GM23338 (cell line): ENCODE results near the gene STX5. TPM values are rescaled to one million over a fixed set of nuclear protein-coding genes. Genes with fewer than 3 reads are reported as not detected.

Source experiments
- ATAC-seq: fragments of 200-7000 bp; cut with Tn5 transposase; 3 replicates; pipeline ENCODE4 v1.9.1; 2020
- DNase-seq: peaks from one replicate; pipeline ENCODE4 v3.0.0-alpha.2; 2015; ENCODE audit warnings: low spot score
- H2AFZ ChIP-seq: fragments of 200-600 bp; sonication (generic); 2 replicates; pipeline ENCODE4 v1.8.0; 2016; ENCODE audit warnings: antibody characterized with exemption, mild to moderate bottlenecking, moderate library complexity
- H3F3A ChIP-seq: fragments of 200-600 bp; sonication (generic); replicated peaks from 2 replicates; pipeline ENCODE4 v1.8.0; 2017; ENCODE audit warnings: antibody characterized with exemption, mixed run types, low read depth
- H3K27ac ChIP-seq: fragments of 200-600 bp; sonication (generic); 2 replicates; pipeline ENCODE4 v1.6.1; 2016; ENCODE audit warnings: low read depth
- H3K27me3 ChIP-seq: fragments of 200-600 bp; sonication (generic); 2 replicates; pipeline ENCODE4 v1.8.0; 2016; ENCODE audit warnings: mild to moderate bottlenecking, mixed run types, moderate library complexity; ENCODE audit not compliant: insufficient read depth
- H3K36me3 ChIP-seq: fragments of 200-600 bp; sonication (generic); 2 replicates; pipeline ENCODE4 v1.8.0; 2016; ENCODE audit warnings: mild to moderate bottlenecking; ENCODE audit not compliant: insufficient read depth
- H3K4me1 ChIP-seq: fragments of 200-600 bp; sonication (generic); 2 replicates; pipeline ENCODE4 v1.8.0; 2016; ENCODE audit warnings: mild to moderate bottlenecking, moderate library complexity; ENCODE audit not compliant: insufficient read depth
- H3K4me2 ChIP-seq: fragments of 200-600 bp; sonication (generic); 2 replicates; pipeline ENCODE4 v1.7.1; 2017; ENCODE audit warnings: mixed run types
- H3K4me3 ChIP-seq: fragments of 200-600 bp; sonication (generic); 2 replicates; pipeline ENCODE4 v1.6.1; 2016; ENCODE audit warnings: mixed run types
- H3K79me2 ChIP-seq: fragments of 200-600 bp; sonication (generic); replicated peaks from 2 replicates; pipeline ENCODE4 v1.8.0; 2017; ENCODE audit warnings: mild to moderate bottlenecking; ENCODE audit not compliant: insufficient read depth
- H3K9me2 ChIP-seq: fragments of 200-600 bp; sonication (generic); 2 replicates; pipeline ENCODE4 v1.8.0; 2017; ENCODE audit not compliant: insufficient read depth
- H4K20me1 ChIP-seq: fragments of 200-600 bp; sonication (generic); replicated peaks from 2 replicates; pipeline ENCODE4 v1.8.0; 2017; ENCODE audit warnings: mild to moderate bottlenecking; ENCODE audit not compliant: insufficient read depth
- H3K27ac Mint-ChIP-seq: 2 replicates; pipeline ENCODE4 v1.8.0; 2020; ENCODE audit warnings: inconsistent platforms, mild to moderate bottlenecking, moderate library complexity, mixed read lengths
- H3K27me3 Mint-ChIP-seq: 3 replicates; pipeline ENCODE4 v1.8.0; 2022; ENCODE audit warnings: low read depth, mild to moderate bottlenecking, moderate library complexity, mixed read lengths, inconsistent platforms; ENCODE audit not compliant: insufficient read depth, poor library complexity
- H3K36me3 Mint-ChIP-seq: 3 replicates; pipeline ENCODE4 v1.8.0; 2021; ENCODE audit warnings: low read depth, mild to moderate bottlenecking, inconsistent platforms, moderate library complexity, mixed read lengths
- H3K4me1 Mint-ChIP-seq: 3 replicates; pipeline ENCODE4 v1.8.0; 2020; ENCODE audit warnings: mild to moderate bottlenecking, inconsistent platforms, mixed read lengths
- H3K4me3 Mint-ChIP-seq: 3 replicates; pipeline ENCODE4 v1.8.0; 2021; ENCODE audit warnings: moderate library complexity, mild to moderate bottlenecking, inconsistent platforms, mixed read lengths
- H3K9me3 Mint-ChIP-seq: 3 replicates; pipeline ENCODE4 v1.8.0; 2020; ENCODE audit warnings: moderate library complexity, mild to moderate bottlenecking, inconsistent platforms, mixed read lengths
- CREB1 ChIP-seq: fragments of 250-450 bp; sonication (Bioruptor Pico); IDR thresholded peaks from 2 replicates; pipeline ENCODE4 v1.5.0; 2020; ENCODE audit warnings: low read depth, mild to moderate bottlenecking, moderate library complexity
- CTCF ChIP-seq, 2 experiments: fragments of 200-600 bp in 1 of 2; sonication (generic) in 1 of 2; conservative IDR thresholded peaks; 2 replicates each; pipeline versions ENCODE4 v1.5.1 to v1.6.1; 2016 to 2017; ENCODE audit warnings: antibody characterized with exemption in 2 of 2, low read depth in 2 of 2, mild to moderate bottlenecking in 2 of 2, moderate library complexity in 1 of 2
- ETS1 ChIP-seq: IDR thresholded peaks from 2 replicates; pipeline ENCODE4 v1.6.1; 2016; ENCODE audit warnings: antibody characterized with exemption
- EZH2 ChIP-seq: fragments of 200-600 bp; sonication (generic); IDR thresholded peaks from one replicate; pipeline ENCODE4 v1.8.0; 2017; ENCODE audit warnings: antibody characterized with exemption, mild to moderate bottlenecking, low read depth; ENCODE audit not compliant: unreplicated experiment
- EZH2phosphoT487 ChIP-seq: fragments of 200-600 bp; sonication (generic); IDR thresholded peaks from one replicate; pipeline ENCODE4 v1.8.1; 2018; ENCODE audit warnings: antibody characterized with exemption; ENCODE audit not compliant: unreplicated experiment
- JUNB ChIP-seq: IDR thresholded peaks from one replicate; pipeline ENCODE4 v1.6.1; 2016; ENCODE audit warnings: antibody characterized with exemption; ENCODE audit not compliant: unreplicated experiment
- NANOG ChIP-seq: IDR thresholded peaks from 2 replicates; pipeline ENCODE4 v1.6.1; 2016; ENCODE audit warnings: antibody characterized with exemption, borderline replicate concordance
- POLR2AphosphoS5 ChIP-seq: IDR thresholded peaks from 2 replicates; pipeline ENCODE4 v1.6.1; 2016; ENCODE audit warnings: antibody characterized with exemption, low read depth
- REST ChIP-seq: IDR thresholded peaks from one replicate; pipeline ENCODE4 v1.6.1; 2018; ENCODE audit warnings: antibody characterized with exemption; ENCODE audit not compliant: unreplicated experiment
- STAT1 ChIP-seq: IDR thresholded peaks from one replicate; pipeline ENCODE4 v1.6.1; 2016; ENCODE audit warnings: antibody characterized with exemption; ENCODE audit not compliant: unreplicated experiment
- ZNF114 ChIP-seq: fragments of 250-450 bp; sonication (Bioruptor Pico); IDR thresholded peaks from 2 replicates; pipeline ENCODE4 v1.5.0; 2020; ENCODE audit warnings: mild to moderate bottlenecking, moderate library complexity
- ZNF331 ChIP-seq: fragments of 250-450 bp; sonication (Bioruptor Pico); IDR thresholded peaks from 2 replicates; pipeline ENCODE4 v1.5.0; 2020; ENCODE audit warnings: low read depth, mild to moderate bottlenecking, moderate library complexity
- ZNF462 ChIP-seq: fragments of 250-450 bp; sonication (Bioruptor Pico); IDR thresholded peaks from 2 replicates; pipeline ENCODE4 v1.5.0; 2020; ENCODE audit warnings: mild to moderate bottlenecking, moderate library complexity
- long read RNA-seq: library from polyadenylated mRNA; unstranded; transcript quantifications from one replicate; pipeline ENCODE4 v2.0.0, GENCODE V29; 2020; ENCODE audit not compliant: unreplicated experiment
- polyA plus RNA-seq: library from polyadenylated mRNA; unstranded; fragments of >200 nt; fragmentation: Nextera tagmentation; extraction: Ambion mirVana; gene quantifications from 2 replicates; pipeline ENCODE4 v1.2.1, GENCODE V29; 2016
- total RNA-seq: library from RNA; depleted of rRNA; stranded (reverse); fragments of >200 nt; shearing (Covaris generic); gene quantifications from 2 replicates; pipeline ENCODE4 v1.2.3, GENCODE V29; 2014; rRNA removed

STX5 gene
- total RNA-seq (15.0 and 22.2 TPM in 2 replicates), polyA plus RNA-seq (7.4 and 7.7 TPM in 2 replicates)
- long read RNA-seq, partial matches to known transcripts, result 4 of 5 reads
- long read RNA-seq, other reads (novel, unspliced or antisense), result 0 of 5 reads

- H3K27ac Mint-ChIP-seq, result peak within 1 kb of the TSS; percentile 100
- H2AFZ ChIP-seq, result no peak within 1 kb of the TSS
- H3K36me3 ChIP-seq, result peaks cover 21% of the 10 kb centered on the region
- peak within 1 kb of the TSS; percentile 97 for H3K4me2 ChIP-seq
- peaks cover 16% of the 10 kb centered on the region for H3K27me3 Mint-ChIP-seq
- H3K4me3 ChIP-seq, result peak within 1 kb of the TSS; percentile 93
- peaks cover 44% of the 10 kb centered on the region; the same call in 1 of the 2 replicates for H3F3A ChIP-seq
- peaks cover 14% of the 10 kb centered on the region for H3K4me1 ChIP-seq
- peak; percentile 88 for ATAC-seq
- H3K36me3 Mint-ChIP-seq, result peaks cover 62% of the 10 kb centered on the region
- peak; percentile 100 for DNase-seq
- TF ChIP-seq STAT1, result no peak
- TF ChIP-seq NANOG, result no peak
- TF ChIP-seq ZNF331, result no peak
- no peak for TF ChIP-seq CTCF (conservative IDR thresholded peaks at IDR 0.05; ENCODE audit: low read depth in 2 of 2)
- TF ChIP-seq EZH2, result no peak
- peak; percentile 90 for TF ChIP-seq POLR2AphosphoS5
- TF ChIP-seq JUNB, result no peak
- TF ChIP-seq EZH2phosphoT487, result no peak
- TF ChIP-seq REST, result no peak
- TF ChIP-seq ZNF462 (CRISPR knock-in tag), result no peak
- no peak for TF ChIP-seq ZNF114 (CRISPR knock-in tag)
- TF ChIP-seq CREB1 (CRISPR knock-in tag), result peak; percentile 92
- TF ChIP-seq ETS1, result peak; percentile 2; the same call in 1 of the 2 replicates
- no peaks in the 10 kb centered on the region; the same call in 2 of the 3 replicates for H3K9me3 Mint-ChIP-seq
- H3K9me2 ChIP-seq, result no peaks in the 10 kb centered on the region
- H3K4me1 Mint-ChIP-seq, result peaks cover 19% of the 10 kb centered on the region
- peaks cover 14% of the 10 kb centered on the region for H4K20me1 ChIP-seq
- H3K79me2 ChIP-seq, result peaks cover 42% of the 10 kb centered on the region
- peak within 1 kb of the TSS; percentile 94 for H3K4me3 Mint-ChIP-seq
- H3K27me3 ChIP-seq, result no peaks in the 10 kb centered on the region
- peak within 1 kb of the TSS; percentile 96 for H3K27ac ChIP-seq
Measured at GRCh38 chr11:62831520-62832335, at the start of gene STX5. Gene STX5 (minus strand): TSS chr11:62832051. CDS start chr11:62831243, 808 bp downstream.
